Neuron (in vitro differentiated cells): ENCODE data around the gene FASLG.
"Not testable (repeated sequence)": the region's sequence is repeated elsewhere in the genome, so short reads cannot be mapped to it uniquely, and the experiment has no call there.

Source experiments
- H2AFZ ChIP-seq: one replicate; pipeline ENCODE4 v1.6.1; 2013; ENCODE audit warnings: low read depth, mild to moderate bottlenecking, inconsistent platforms, low read length, moderate library complexity
- H3K27me3 ChIP-seq: one replicate; pipeline ENCODE4 v1.6.1; 2013; ENCODE audit warnings: low read length; ENCODE audit not compliant: insufficient read depth
- H3K36me3 ChIP-seq: one replicate; pipeline ENCODE4 v1.6.1; 2013; ENCODE audit warnings: low read length; ENCODE audit not compliant: insufficient read depth
- H3K4me1 ChIP-seq: one replicate; pipeline ENCODE4 v1.6.1; 2013; ENCODE audit warnings: low read length; ENCODE audit not compliant: insufficient read depth
- H3K4me3 ChIP-seq: 2 replicates; pipeline ENCODE4 v1.5.1; 2013; ENCODE audit warnings: mild to moderate bottlenecking, low read length, moderate library complexity
- H3K9me3 ChIP-seq: one replicate; pipeline ENCODE4 v1.6.1; 2013; ENCODE audit warnings: low read length

The FASLG gene

GRCh38 chr1:172658871-172659453 lies at the start of gene FASLG:
Gene FASLG (plus strand): TSS chr1:172659103. CDS start chr1:172659202, 99 bp downstream.
- Histone ChIP-seq H3K36me3 (no peaks in the 10 kb centered on the region), H3K9me3 (no peaks in the 10 kb centered on the region), H3K4me3 (no peak within 1 kb of the TSS), H3K27me3 (peaks cover 3% of the 10 kb centered on the region), H3K4me1 (no peaks in the 10 kb centered on the region), H2AFZ (no peak within 1 kb of the TSS)

- no peak overlapping the region for H2AFZ ChIP-seq
- H3K27me3 ChIP-seq = no peaks in the 10 kb centered on the region
- H3K36me3 ChIP-seq = peaks cover 34% of the 10 kb centered on the region
- H3K9me3 ChIP-seq = no peaks in the 10 kb centered on the region
- H3K4me1 ChIP-seq = no peaks in the 10 kb centered on the region
- no peak overlapping the region for H3K4me3 ChIP-seq
Measured at GRCh38 chr1:172609528-172609927, 49.4 kb upstream of the FASLG start.

GRCh38 chr1:172612478-172612877 lies 46.4 kb upstream of the FASLG start:
- Histone ChIP-seq H3K27me3 (no peaks in the 10 kb centered on the region), H3K4me1 (no peaks in the 10 kb centered on the region), H3K9me3 (no peaks in the 10 kb centered on the region), H3K4me3 (no peak overlapping the region), H3K36me3 (peaks cover 26% of the 10 kb centered on the region), H2AFZ (no peak overlapping the region)

GRCh38 chr1:172613294-172613693 lies 45.6 kb upstream of the FASLG start:
- peaks cover 26% of the 10 kb centered on the region for H3K36me3 ChIP-seq
- no peak overlapping the region for H2AFZ ChIP-seq
- H3K9me3 ChIP-seq = no peaks in the 10 kb centered on the region
- no peaks in the 10 kb centered on the region for H3K4me1 ChIP-seq
- H3K4me3 ChIP-seq = no peak overlapping the region
- no peaks in the 10 kb centered on the region for H3K27me3 ChIP-seq

GRCh38 chr1:172616195-172616594 lies 42.7 kb upstream of the FASLG start:
- Histone ChIP-seq H3K4me3 (no peak overlapping the region), H3K9me3 (peaks cover 3% of the 10 kb centered on the region), H3K27me3 (no peaks in the 10 kb centered on the region), H3K36me3 (peaks cover 5% of the 10 kb centered on the region), H2AFZ (no peak overlapping the region), H3K4me1 (no peaks in the 10 kb centered on the region)

GRCh38 chr1:172616636-172617035 lies 42.3 kb upstream of the FASLG start:
- Histone ChIP-seq H3K27me3 (no peaks in the 10 kb centered on the region), H3K36me3 (peaks cover 1% of the 10 kb centered on the region), H2AFZ (no peak overlapping the region), H3K9me3 (peaks cover 3% of the 10 kb centered on the region), H3K4me3 (no peak overlapping the region), H3K4me1 (no peaks in the 10 kb centered on the region)

GRCh38 chr1:172620603-172621002 lies 38.3 kb upstream of the FASLG start:
- H3K27me3 ChIP-seq, H3K36me3 ChIP-seq, H2AFZ ChIP-seq, H3K4me1 ChIP-seq, H3K4me3 ChIP-seq, H3K9me3 ChIP-seq: not testable (repeated sequence)

GRCh38 chr1:172622541-172622940 lies 36.4 kb upstream of the FASLG start:
- no peaks in the 10 kb centered on the region for H3K36me3 ChIP-seq
- peaks cover 3% of the 10 kb centered on the region for H3K9me3 ChIP-seq
- H3K27me3 ChIP-seq = no peaks in the 10 kb centered on the region
- no peak overlapping the region for H3K4me3 ChIP-seq
- no peak overlapping the region for H2AFZ ChIP-seq
- no peaks in the 10 kb centered on the region for H3K4me1 ChIP-seq

- Histone ChIP-seq H2AFZ (no peak overlapping the region), H3K4me1 (peaks cover 3% of the 10 kb centered on the region), H3K36me3 (no peaks in the 10 kb centered on the region), H3K4me3 (no peak overlapping the region), H3K27me3 (no peaks in the 10 kb centered on the region), H3K9me3 (peaks cover 3% of the 10 kb centered on the region)
Measured at GRCh38 chr1:172623748-172624147, 35.2 kb upstream of the FASLG start.

GRCh38 chr1:172626845-172627244 lies 32.1 kb upstream of the FASLG start:
- no peaks in the 10 kb centered on the region for H3K27me3 ChIP-seq
- no peaks in the 10 kb centered on the region for H3K36me3 ChIP-seq
- no peak overlapping the region for H2AFZ ChIP-seq
- no peak overlapping the region for H3K4me3 ChIP-seq
- peaks cover 5% of the 10 kb centered on the region for H3K4me1 ChIP-seq
- H3K9me3 ChIP-seq = no peaks in the 10 kb centered on the region

GRCh38 chr1:172627702-172628101 lies 31.2 kb upstream of the FASLG start:
- H3K27me3 ChIP-seq = no peaks in the 10 kb centered on the region
- H3K36me3 ChIP-seq = no peaks in the 10 kb centered on the region
- H3K4me1 ChIP-seq = peaks cover 5% of the 10 kb centered on the region
- H3K4me3 ChIP-seq = no peak overlapping the region
- H3K9me3 ChIP-seq = no peaks in the 10 kb centered on the region
- H2AFZ ChIP-seq = no peak overlapping the region

GRCh38 chr1:172628401-172628800 lies 30.5 kb upstream of the FASLG start:
- no peak overlapping the region for H2AFZ ChIP-seq
- H3K27me3 ChIP-seq = no peaks in the 10 kb centered on the region
- no peaks in the 10 kb centered on the region for H3K36me3 ChIP-seq
- no peak overlapping the region for H3K4me3 ChIP-seq
- H3K4me1 ChIP-seq = peaks cover 5% of the 10 kb centered on the region
- H3K9me3 ChIP-seq = no peaks in the 10 kb centered on the region

- H3K4me3 ChIP-seq = no peak overlapping the region
- H3K9me3 ChIP-seq = no peaks in the 10 kb centered on the region
Measured at GRCh38 chr1:172629170-172629569, 29.7 kb upstream of the FASLG start.

GRCh38 chr1:172629638-172630037 lies 29.3 kb upstream of the FASLG start:
- Histone ChIP-seq H3K27me3 (no peaks in the 10 kb centered on the region), H3K4me3 (no peak overlapping the region), H3K36me3 (no peaks in the 10 kb centered on the region), H3K9me3 (no peaks in the 10 kb centered on the region), H2AFZ (no peak overlapping the region), H3K4me1 (peaks cover 5% of the 10 kb centered on the region)

More at GRCh38 chr1:172629170-172629569, 29.7 kb upstream of the FASLG start:
- Histone ChIP-seq H3K4me1 (peaks cover 5% of the 10 kb centered on the region), H3K27me3 (no peaks in the 10 kb centered on the region), H3K36me3 (no peaks in the 10 kb centered on the region), H2AFZ (no peak overlapping the region)
